HepG2 (cell line): ENCODE results near the gene PLAGL2. TPM values are rescaled to one million over a fixed set of nuclear protein-coding genes. Genes with fewer than 3 reads are reported as not detected.

Source experiments
- ATAC-seq: fragments of 200-7000 bp; cut with Tn5 transposase; 3 replicates; pipeline ENCODE4 v1.9.1; 2020; ENCODE audit warnings: mild to moderate bottlenecking, moderate library complexity
- BruUV-seq: library from RNA; stranded (reverse); fragments of 400-500 nt; replicated peaks from 2 replicates; lab custom pipeline; 2021; lab: Mats Ljungman, UMichigan
- CTCF ChIA-PET: fragments of 300-600 bp; formaldehyde crosslinking; extraction: SDS; loops from one replicate; lab custom pipeline; 2021; ENCODE audit warnings: low total read pairs, inconsistent platforms, low intra/inter-chr PET ratio; lab: Yijun Ruan, JAX
- POLR2A ChIA-PET: fragments of 350-600 bp; sonication (Branson Sonifier 250); formaldehyde crosslinking; loops from one replicate; lab custom pipeline; 2020; ENCODE audit warnings: antibody characterized with exemption, inconsistent platforms; lab: Yijun Ruan, JAX
- DNase-seq: peaks from one replicate; pipeline ENCODE4 v3.0.0-alpha.2; 2015; ENCODE audit warnings: low spot score
- FAIRE-seq: peaks from 3 replicates; lab custom pipeline; 2011; peaks lifted over from hg19 to GRCh38; lab: Jason Lieb, UNC
- H2AFZ ChIP-seq: one replicate; pipeline ENCODE4 v1.6.1; 2011; ENCODE audit warnings: low read length, inconsistent platforms
- H3K27ac ChIP-seq: fragments of 300-600 bp; 3 replicates; pipeline ENCODE4 v1.8.0; 2011; ENCODE audit warnings: mixed run types, mild to moderate bottlenecking, mixed read lengths, low read length, inconsistent platforms; ENCODE audit not compliant: insufficient read depth; ENCODE audit errors: extremely low read length
- H3K27me3 ChIP-seq, 2 experiments: fragments of 200-600 bp in 1 of 2; 2 replicates in 1 of 2; 3 replicates in 1 of 2; pipeline versions ENCODE4 v1.6.0 to v1.8.0; 2011; ENCODE audit warnings: low read length in 2 of 2, mild to moderate bottlenecking in 2 of 2, moderate library complexity in 2 of 2, inconsistent platforms in 1 of 2; ENCODE audit not compliant: insufficient read depth in 2 of 2, control insufficient read depth in 1 of 2
- H3K36me3 ChIP-seq, 2 experiments: fragments of 200-600 bp in 1 of 2; replicated peaks in 1 of 2; 2 replicates in 1 of 2; 3 replicates in 1 of 2; pipeline versions ENCODE4 v1.5.1 to v1.8.0; 2011; ENCODE audit warnings: low read length in 2 of 2, inconsistent platforms in 1 of 2; ENCODE audit not compliant: insufficient read depth in 2 of 2, control insufficient read depth in 1 of 2
- H3K4me1 ChIP-seq: 2 replicates; pipeline ENCODE4 v1.5.1; 2012; ENCODE audit warnings: low read length, inconsistent platforms; ENCODE audit not compliant: insufficient read depth
- H3K4me2 ChIP-seq: 2 replicates; pipeline ENCODE4 v1.6.0; 2011; ENCODE audit warnings: low read depth, low read length, inconsistent platforms
- H3K4me3 ChIP-seq, 3 experiments: fragments of 200-600 bp in 1 of 3; sonication (generic), shearing (Covaris generic) in 1 of 3; replicated peaks in 1 of 3; 2 replicates each; pipeline ENCODE4 v1.5.1; 2011 to 2016; ENCODE audit warnings: low read length in 3 of 3, inconsistent platforms in 2 of 3, low read depth in 2 of 3, mild to moderate bottlenecking in 2 of 3, control low read depth in 1 of 3, mixed read lengths in 1 of 3; ENCODE audit not compliant: insufficient read depth in 1 of 3
- H3K79me2 ChIP-seq: one replicate; pipeline ENCODE4 v1.6.1; 2011; ENCODE audit warnings: low read length, inconsistent platforms; ENCODE audit not compliant: insufficient read depth
- H3K9ac ChIP-seq: 2 replicates; pipeline ENCODE4 v1.6.0; 2011; ENCODE audit warnings: mild to moderate bottlenecking, low read depth, low read length, inconsistent platforms; ENCODE audit not compliant: insufficient read depth
- H3K9me3 ChIP-seq: 2 replicates; pipeline ENCODE4 v1.5.1; 2012; ENCODE audit warnings: mild to moderate bottlenecking, low read length
- H4K20me1 ChIP-seq: 2 replicates; pipeline ENCODE4 v1.6.0; 2011; ENCODE audit warnings: inconsistent platforms, mild to moderate bottlenecking, low read length, moderate library complexity; ENCODE audit not compliant: insufficient read depth
- CSRNP1 ChIP-seq: sonication (generic); formaldehyde crosslinking; IDR thresholded peaks from 2 replicates; pipeline ENCODE4 v1.8.1; 2023; ENCODE audit warnings: mild to moderate bottlenecking, missing genetic modification reagents
- JUN ChIP-seq: sonication (generic); formaldehyde crosslinking; IDR thresholded peaks from 2 replicates; pipeline ENCODE4 v1.4.0; 2020; ENCODE audit warnings: mild to moderate bottlenecking, missing genetic modification reagents
- KDM1A ChIP-seq: IDR thresholded peaks from 2 replicates; pipeline ENCODE4 v1.6.1; 2016; ENCODE audit warnings: missing compliant biosample characterization
- MYC ChIP-seq: sonication (generic); formaldehyde crosslinking; IDR thresholded peaks from 2 replicates; pipeline ENCODE4 v1.9.0; 2021; ENCODE audit warnings: missing genetic modification reagents, borderline replicate concordance
- PHF21A ChIP-seq: sonication (generic); formaldehyde crosslinking; IDR thresholded peaks from 2 replicates; pipeline ENCODE4 v1.5.0; 2020; ENCODE audit warnings: mild to moderate bottlenecking, missing genetic modification reagents
- ZBTB7A ChIP-seq: sonication (generic); formaldehyde crosslinking; IDR thresholded peaks from 2 replicates; pipeline ENCODE4 v1.8.0; 2022; ENCODE audit warnings: mild to moderate bottlenecking, missing genetic modification reagents
- ZFP91 ChIP-seq: sonication (generic); formaldehyde crosslinking; IDR thresholded peaks from 2 replicates; pipeline ENCODE4 v1.9.0; 2022; ENCODE audit warnings: missing genetic modification reagents, mild to moderate bottlenecking, borderline replicate concordance
- ZNF253 ChIP-seq: sonication (generic); formaldehyde crosslinking; IDR thresholded peaks from 2 replicates; pipeline ENCODE4 v1.8.0; 2022; ENCODE audit warnings: mild to moderate bottlenecking, missing genetic modification reagents, borderline replicate concordance
- ZNF335 ChIP-seq: sonication (generic); formaldehyde crosslinking; IDR thresholded peaks from 2 replicates; pipeline ENCODE4 v1.4.0; 2020; ENCODE audit warnings: missing genetic modification reagents
- ZNF510 ChIP-seq: sonication (generic); formaldehyde crosslinking; IDR thresholded peaks from 2 replicates; pipeline ENCODE4 v1.4.0; 2020; ENCODE audit warnings: low read depth, mild to moderate bottlenecking, missing genetic modification reagents
- ZNF549 ChIP-seq: sonication (generic); formaldehyde crosslinking; IDR thresholded peaks from 2 replicates; pipeline ENCODE4 v1.5.0; 2020; ENCODE audit warnings: missing genetic modification reagents
- ZNF616 ChIP-seq: sonication (generic); formaldehyde crosslinking; IDR thresholded peaks from 2 replicates; pipeline ENCODE4 v1.5.0; 2020; ENCODE audit warnings: low read depth, mild to moderate bottlenecking, missing genetic modification reagents
- ZSCAN31 ChIP-seq: sonication (generic); formaldehyde crosslinking; IDR thresholded peaks from 2 replicates; pipeline ENCODE4 v1.5.0; 2020; ENCODE audit warnings: low read depth, mild to moderate bottlenecking, missing genetic modification reagents
- WGBS: methylation state at CpG from one replicate; pipeline ENCODE4 v1.1.6; 2017; ENCODE audit warnings: low lambda C conversion rate; 5-methylcytosine and 5-hydroxymethylcytosine counted together
- in situ Hi-C: cut with HindIII; loops from 2 replicates; pipeline ENCODE4 v1.10.0; 2017; ENCODE audit warnings: low pct_unique_long_range_greater_than_20kb; ENCODE audit not compliant: extremely low pct_ligation_motif_present
- intact Hi-C: fragments of 100-400 bp; cut with micrococcal nuclease; formaldehyde crosslinking; loops from one replicate; pipeline ENCODE4 v1.10.0; 2022; ENCODE audit not compliant: unreplicated experiment
- polyA plus RNA-seq, 8 experiments: library from polyadenylated mRNA; depleted of rRNA in 3 of 8; stranded (reverse) in 7 of 8; unstranded in 1 of 8; fragments of >200 nt; fragmentation: Illumina TruSeq in 4 of 8; extraction: Trizol in 4 of 8; gene quantifications; 2 replicates each; pipeline versions ENCODE4 v1.2.1 to v1.2.3, GENCODE V29; 2011 to 2016; ENCODE audit warnings: low read depth in 4 of 8, missing spikeins in 1 of 8, mixed read lengths in 1 of 8; ENCODE audit not compliant: insufficient read depth in 1 of 8
- total RNA-seq, 5 experiments: library from RNA; depleted of rRNA; stranded (reverse); fragments of >200 nt; fragmentation: Illumina TruSeq; extraction: Trizol; gene quantifications; 2 replicates each; pipeline ENCODE4 v1.2.3, GENCODE V29; 2016; ENCODE audit warnings: low read depth in 1 of 5
- TF ChIP-seq, protein P1 (sequence below): sonication (generic); formaldehyde crosslinking; IDR thresholded peaks from 2 replicates; pipeline ENCODE4 v1.4.0; 2020; ENCODE audit warnings: missing genetic modification reagents
- TF ChIP-seq, protein P2 (sequence below): sonication (generic); formaldehyde crosslinking; IDR thresholded peaks from 2 replicates; pipeline ENCODE4 v1.5.1; 2020; ENCODE audit warnings: mild to moderate bottlenecking, missing genetic modification reagents, moderate library complexity

The PLAGL2 gene
- total and polyA plus RNA-seq, 2 of the 13 experiments (the other 11 are each of a cell fraction or from before 2014, with no cell fraction given) = 15.2 to 15.3 TPM

DNA sequence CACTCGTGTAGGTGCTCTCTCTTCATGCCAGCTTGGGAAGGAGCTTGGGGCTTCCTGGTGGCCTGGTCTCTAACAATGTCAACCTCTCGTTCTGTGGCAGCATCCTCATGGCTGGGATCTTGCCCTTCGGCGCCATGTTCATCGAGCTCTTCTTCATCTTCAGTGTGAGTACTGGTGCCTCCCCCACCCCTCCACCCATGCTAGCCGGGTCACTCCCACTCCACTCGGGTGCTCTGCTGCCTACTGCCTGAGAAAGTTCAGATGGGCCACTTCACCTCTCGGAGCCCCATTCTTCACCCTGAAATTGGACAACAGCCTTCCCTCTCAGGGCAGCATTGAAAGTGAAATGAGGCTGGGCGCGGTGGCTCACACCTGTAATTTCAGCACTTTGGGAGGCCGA, 49.2 kb downstream of the PLAGL2 start (continued):
- TF ChIP-seq CSRNP1 (CRISPR knock-in tag) = no peak

- intact Hi-C loops (no loop called here), in situ Hi-C loops (no loop called here)
- ChIA-PET CTCF (no interaction called here), POLR2A (no interaction called here)
- H3K9ac ChIP-seq = no peak overlapping the region
- H3K27ac ChIP-seq = no peak overlapping the region
- H3K4me1 ChIP-seq = peaks cover 25% of the 10 kb centered on the region
- ATAC-seq = no peak
- H3K79me2 ChIP-seq = no peaks in the 10 kb centered on the region
- H3K36me3 ChIP-seq = peaks cover 48 to 79% of the 10 kb centered on the region in 2 experiments
- DNase-seq = no peak
- no peak overlapping the region for H3K4me3 ChIP-seq
- H3K27me3 ChIP-seq = no peaks in the 10 kb centered on the region
- 97% methylated on average over 14 of the region's 14 CpGs for WGBS
- no peak for FAIRE-seq
- no peak overlapping the region for H3K4me2 ChIP-seq
- no peaks in the 10 kb centered on the region for H4K20me1 ChIP-seq
- H2AFZ ChIP-seq = no peak overlapping the region
- no peaks in the 10 kb centered on the region for H3K9me3 ChIP-seq
- BruUV-seq = no TSS peak
- TF ChIP-seq, protein P1, sequence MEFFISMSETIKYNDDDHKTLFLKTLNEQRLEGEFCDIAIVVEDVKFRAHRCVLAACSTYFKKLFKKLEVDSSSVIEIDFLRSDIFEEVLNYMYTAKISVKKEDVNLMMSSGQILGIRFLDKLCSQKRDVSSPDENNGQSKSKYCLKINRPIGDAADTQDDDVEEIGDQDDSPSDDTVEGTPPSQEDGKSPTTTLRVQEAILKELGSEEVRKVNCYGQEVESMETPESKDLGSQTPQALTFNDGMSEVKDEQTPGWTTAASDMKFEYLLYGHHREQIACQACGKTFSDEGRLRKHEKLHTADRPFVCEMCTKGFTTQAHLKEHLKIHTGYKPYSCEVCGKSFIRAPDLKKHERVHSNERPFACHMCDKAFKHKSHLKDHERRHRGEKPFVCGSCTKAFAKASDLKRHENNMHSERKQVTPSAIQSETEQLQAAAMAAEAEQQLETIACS = no peak
- TF ChIP-seq, protein P2, sequence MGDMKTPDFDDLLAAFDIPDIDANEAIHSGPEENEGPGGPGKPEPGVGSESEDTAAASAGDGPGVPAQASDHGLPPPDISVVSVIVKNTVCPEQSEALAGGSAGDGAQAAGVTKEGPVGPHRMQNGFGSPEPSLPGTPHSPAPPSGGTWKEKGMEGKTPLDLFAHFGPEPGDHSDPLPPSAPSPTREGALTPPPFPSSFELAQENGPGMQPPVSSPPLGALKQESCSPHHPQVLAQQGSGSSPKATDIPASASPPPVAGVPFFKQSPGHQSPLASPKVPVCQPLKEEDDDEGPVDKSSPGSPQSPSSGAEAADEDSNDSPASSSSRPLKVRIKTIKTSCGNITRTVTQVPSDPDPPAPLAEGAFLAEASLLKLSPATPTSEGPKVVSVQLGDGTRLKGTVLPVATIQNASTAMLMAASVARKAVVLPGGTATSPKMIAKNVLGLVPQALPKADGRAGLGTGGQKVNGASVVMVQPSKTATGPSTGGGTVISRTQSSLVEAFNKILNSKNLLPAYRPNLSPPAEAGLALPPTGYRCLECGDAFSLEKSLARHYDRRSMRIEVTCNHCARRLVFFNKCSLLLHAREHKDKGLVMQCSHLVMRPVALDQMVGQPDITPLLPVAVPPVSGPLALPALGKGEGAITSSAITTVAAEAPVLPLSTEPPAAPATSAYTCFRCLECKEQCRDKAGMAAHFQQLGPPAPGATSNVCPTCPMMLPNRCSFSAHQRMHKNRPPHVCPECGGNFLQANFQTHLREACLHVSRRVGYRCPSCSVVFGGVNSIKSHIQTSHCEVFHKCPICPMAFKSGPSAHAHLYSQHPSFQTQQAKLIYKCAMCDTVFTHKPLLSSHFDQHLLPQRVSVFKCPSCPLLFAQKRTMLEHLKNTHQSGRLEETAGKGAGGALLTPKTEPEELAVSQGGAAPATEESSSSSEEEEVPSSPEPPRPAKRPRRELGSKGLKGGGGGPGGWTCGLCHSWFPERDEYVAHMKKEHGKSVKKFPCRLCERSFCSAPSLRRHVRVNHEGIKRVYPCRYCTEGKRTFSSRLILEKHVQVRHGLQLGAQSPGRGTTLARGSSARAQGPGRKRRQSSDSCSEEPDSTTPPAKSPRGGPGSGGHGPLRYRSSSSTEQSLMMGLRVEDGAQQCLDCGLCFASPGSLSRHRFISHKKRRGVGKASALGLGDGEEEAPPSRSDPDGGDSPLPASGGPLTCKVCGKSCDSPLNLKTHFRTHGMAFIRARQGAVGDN (CRISPR knock-in tag) = 0 out of 2 replicates have a peak, but pooled peaks have one; percentile 11
- no peak for TF ChIP-seq ZNF616 (CRISPR knock-in tag)
- no peak for TF ChIP-seq KDM1A (CRISPR knock-in tag)
- no peak for TF ChIP-seq JUN (CRISPR knock-in tag)
- TF ChIP-seq ZNF549 (CRISPR knock-in tag) = no peak
- no peak for TF ChIP-seq ZNF510 (CRISPR knock-in tag)
- no peak for TF ChIP-seq ZNF253 (CRISPR knock-in tag)
- 0 out of 2 replicates have a peak, but pooled peaks have one; percentile 13 for TF ChIP-seq ZFP91 (CRISPR knock-in tag)
- peak; percentile 40; the same call in 1 of the 2 replicates for TF ChIP-seq MYC (CRISPR knock-in tag)
- TF ChIP-seq PHF21A (CRISPR knock-in tag) = no peak
- TF ChIP-seq ZNF335 = no peak
- TF ChIP-seq ZBTB7A (CRISPR knock-in tag) = no peak
- no peak for TF ChIP-seq ZSCAN31
These were observed 49.9 kb downstream of the PLAGL2 start for GRCh38 chr20:32157611-32158010.
